Measurements from ENCODE around the gene GPATCH4.

DNA sequence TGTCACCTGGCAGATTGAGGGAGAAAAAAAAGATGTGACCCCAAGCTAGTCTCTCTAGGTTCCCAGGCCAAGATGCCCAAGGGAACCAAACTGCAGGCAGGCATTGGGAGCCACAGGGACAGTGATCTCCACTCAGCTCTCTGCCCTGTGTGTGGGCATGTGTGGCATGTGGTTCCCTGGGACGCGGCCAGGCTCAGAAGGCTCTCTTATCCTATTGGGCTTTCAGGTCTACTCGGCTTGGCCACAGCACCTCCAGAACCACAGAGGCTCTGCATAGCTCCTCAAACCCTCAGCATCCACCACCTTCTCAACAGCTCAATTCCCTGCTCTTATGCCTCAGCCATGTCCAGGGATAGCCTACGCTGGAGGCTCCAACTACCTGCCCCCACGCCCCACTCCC, 50.9 kb downstream of the GPATCH4 start:
- TF ChIP-seq EZH2phosphoT487 (IDR thresholded peaks at IDR 0.05; ENCODE audit: borderline replicate concordance), result no peak
- TF ChIP-seq EZH2 (IDR thresholded peaks at IDR 0.05), result no peak
- TF ChIP-seq, protein P1, sequence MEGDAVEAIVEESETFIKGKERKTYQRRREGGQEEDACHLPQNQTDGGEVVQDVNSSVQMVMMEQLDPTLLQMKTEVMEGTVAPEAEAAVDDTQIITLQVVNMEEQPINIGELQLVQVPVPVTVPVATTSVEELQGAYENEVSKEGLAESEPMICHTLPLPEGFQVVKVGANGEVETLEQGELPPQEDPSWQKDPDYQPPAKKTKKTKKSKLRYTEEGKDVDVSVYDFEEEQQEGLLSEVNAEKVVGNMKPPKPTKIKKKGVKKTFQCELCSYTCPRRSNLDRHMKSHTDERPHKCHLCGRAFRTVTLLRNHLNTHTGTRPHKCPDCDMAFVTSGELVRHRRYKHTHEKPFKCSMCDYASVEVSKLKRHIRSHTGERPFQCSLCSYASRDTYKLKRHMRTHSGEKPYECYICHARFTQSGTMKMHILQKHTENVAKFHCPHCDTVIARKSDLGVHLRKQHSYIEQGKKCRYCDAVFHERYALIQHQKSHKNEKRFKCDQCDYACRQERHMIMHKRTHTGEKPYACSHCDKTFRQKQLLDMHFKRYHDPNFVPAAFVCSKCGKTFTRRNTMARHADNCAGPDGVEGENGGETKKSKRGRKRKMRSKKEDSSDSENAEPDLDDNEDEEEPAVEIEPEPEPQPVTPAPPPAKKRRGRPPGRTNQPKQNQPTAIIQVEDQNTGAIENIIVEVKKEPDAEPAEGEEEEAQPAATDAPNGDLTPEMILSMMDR (IDR thresholded peaks at IDR 0.05 in 2 of 3, conservative IDR thresholded peaks at IDR 0.05 in 1 of 3; ENCODE audit: borderline replicate concordance in 1 of 3, insufficient read depth in 1 of 3, low read depth in 2 of 3, low read length in 2 of 3), result no peak
- TF ChIP-seq POLR2A (IDR thresholded peaks at IDR 0.05; ENCODE audit: borderline replicate concordance, extremely low read depth, insufficient read depth, insufficient read length), result no peak
- no peak for TF ChIP-seq TCF7L2 (IDR thresholded peaks at IDR 0.05; ENCODE audit: borderline replicate concordance, extremely low read depth, insufficient read depth, insufficient read length)
- TF ChIP-seq, protein P2, sequence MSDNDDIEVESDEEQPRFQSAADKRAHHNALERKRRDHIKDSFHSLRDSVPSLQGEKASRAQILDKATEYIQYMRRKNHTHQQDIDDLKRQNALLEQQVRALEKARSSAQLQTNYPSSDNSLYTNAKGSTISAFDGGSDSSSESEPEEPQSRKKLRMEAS (IDR thresholded peaks at IDR 0.05), result no peak
- no peak for TF ChIP-seq POLR2AphosphoS5 (IDR thresholded peaks at IDR 0.05; ENCODE audit: low read depth, low read length)
- no peak for TF ChIP-seq SP1 (IDR thresholded peaks at IDR 0.05; ENCODE audit: low read depth)
- TF ChIP-seq EGR1 (IDR thresholded peaks at IDR 0.05; ENCODE audit: low read depth), result no peak
- no peak for TF ChIP-seq JUND (IDR thresholded peaks at IDR 0.05)
- TF ChIP-seq YY1 (IDR thresholded peaks at IDR 0.05; ENCODE audit: extremely low read depth, insufficient replicate concordance, low read depth, low read length), result no peak
- TF ChIP-seq, protein P3, sequence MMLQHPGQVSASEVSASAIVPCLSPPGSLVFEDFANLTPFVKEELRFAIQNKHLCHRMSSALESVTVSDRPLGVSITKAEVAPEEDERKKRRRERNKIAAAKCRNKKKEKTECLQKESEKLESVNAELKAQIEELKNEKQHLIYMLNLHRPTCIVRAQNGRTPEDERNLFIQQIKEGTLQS (IDR thresholded peaks at IDR 0.05), result no peak
- TF ChIP-seq ZFX (IDR thresholded peaks at IDR 0.05), result no peak
- no peak for TF ChIP-seq CBX3 (IDR thresholded peaks at IDR 0.05; ENCODE audit: low read depth)

Data from HCT116 (cell line).